Stimulated activated CD4-positive, alpha-beta T cell treated with anti-CD3 and anti-CD28 coated beads, Interleukin-1b, Interleukin-23, amount 100 ng/mL, for 24 hours (primary cell): ENCODE results near the gene SYDE1.
"Not testable (repeated sequence)": the region's sequence is repeated elsewhere in the genome, so short reads cannot be mapped to it uniquely, and the experiment has no call there.

Experiments used
- DNase-seq, 4 experiments: peaks; one replicate each; pipeline ENCODE4 v3.0.0-alpha.2; 2020; ENCODE audit warnings: low read depth in 4 of 4, low spot score in 1 of 4

Gene SYDE1, protein sequence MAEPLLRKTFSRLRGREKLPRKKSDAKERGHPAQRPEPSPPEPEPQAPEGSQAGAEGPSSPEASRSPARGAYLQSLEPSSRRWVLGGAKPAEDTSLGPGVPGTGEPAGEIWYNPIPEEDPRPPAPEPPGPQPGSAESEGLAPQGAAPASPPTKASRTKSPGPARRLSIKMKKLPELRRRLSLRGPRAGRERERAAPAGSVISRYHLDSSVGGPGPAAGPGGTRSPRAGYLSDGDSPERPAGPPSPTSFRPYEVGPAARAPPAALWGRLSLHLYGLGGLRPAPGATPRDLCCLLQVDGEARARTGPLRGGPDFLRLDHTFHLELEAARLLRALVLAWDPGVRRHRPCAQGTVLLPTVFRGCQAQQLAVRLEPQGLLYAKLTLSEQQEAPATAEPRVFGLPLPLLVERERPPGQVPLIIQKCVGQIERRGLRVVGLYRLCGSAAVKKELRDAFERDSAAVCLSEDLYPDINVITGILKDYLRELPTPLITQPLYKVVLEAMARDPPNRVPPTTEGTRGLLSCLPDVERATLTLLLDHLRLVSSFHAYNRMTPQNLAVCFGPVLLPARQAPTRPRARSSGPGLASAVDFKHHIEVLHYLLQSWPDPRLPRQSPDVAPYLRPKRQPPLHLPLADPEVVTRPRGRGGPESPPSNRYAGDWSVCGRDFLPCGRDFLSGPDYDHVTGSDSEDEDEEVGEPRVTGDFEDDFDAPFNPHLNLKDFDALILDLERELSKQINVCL

DNA sequence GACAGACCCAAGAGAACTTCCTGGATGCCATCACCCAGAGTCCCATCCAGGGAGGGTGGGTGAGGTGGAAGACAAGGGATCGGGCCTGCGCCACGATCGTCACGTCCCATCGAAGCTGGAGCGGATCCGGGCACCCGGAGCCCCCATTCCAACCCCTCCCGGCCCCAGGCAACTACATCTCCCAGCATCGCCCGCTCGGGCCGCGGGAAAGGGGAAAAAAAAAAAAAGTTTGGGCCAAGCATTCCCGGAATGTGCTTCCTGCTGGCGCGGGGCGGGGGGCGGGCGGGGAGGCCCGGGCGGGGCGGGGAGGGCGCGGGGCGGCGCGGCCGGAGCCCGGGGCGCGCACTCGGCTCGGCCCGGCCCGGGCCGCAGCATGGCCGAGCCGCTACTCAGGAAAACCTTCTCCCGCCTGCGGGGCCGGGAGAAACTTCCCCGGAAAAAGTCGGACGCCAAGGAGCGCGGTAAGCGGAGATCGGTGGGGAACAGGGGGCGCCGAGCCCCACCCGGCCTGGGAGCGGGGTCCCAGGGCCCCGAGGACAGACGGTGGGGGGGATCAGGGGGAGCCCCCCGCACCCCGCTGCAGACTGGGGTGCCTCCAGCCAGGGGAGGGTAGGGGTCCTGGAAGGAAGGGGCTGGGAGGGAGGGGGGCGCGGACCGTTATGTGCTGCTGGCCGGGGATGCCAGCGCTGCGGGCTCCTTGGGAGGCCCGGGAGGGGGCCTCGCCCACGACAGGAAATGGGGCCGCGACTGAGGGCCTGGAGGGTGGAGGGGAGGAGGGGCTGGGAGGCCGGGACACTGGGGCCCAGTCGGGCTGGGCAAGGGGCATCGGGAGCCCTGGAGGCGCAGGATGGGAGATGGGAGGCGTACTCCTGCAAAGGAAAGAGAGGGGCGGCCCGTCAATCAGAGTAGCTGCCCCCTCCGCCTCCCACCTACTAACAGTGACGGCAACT lies at the start of gene SYDE1:
SYDE1 (plus strand) TSS at position 341 of the 950 bp plus-strand sequence; CDS start at position 374, 33 bp downstream.
- peak in 2 of 4 experiments; percentile 18 to 21 for DNase-seq

- DNase-seq: no peak
Observed at GRCh38 chr19:15062036-15062435, 45.2 kb upstream of the SYDE1 start.

DNA sequence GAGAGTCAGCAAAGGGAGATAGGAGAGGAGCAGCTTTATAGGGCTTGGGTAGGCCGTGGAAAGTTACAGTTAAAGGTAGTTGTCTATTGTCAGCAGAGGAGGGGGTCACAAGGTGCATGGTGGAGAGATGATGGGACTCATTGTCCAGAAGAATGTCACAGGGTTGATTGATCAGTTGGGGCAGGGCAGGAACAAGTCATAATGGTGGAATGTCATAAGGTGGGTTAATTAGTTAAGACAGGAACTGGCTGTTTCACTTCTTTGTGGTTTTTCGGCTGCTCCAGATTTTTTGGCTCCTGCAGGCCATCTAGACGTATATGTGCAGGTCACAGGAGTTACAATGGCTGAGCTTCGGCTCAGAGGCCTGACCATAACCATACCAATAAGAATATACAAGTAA lies 36.8 kb upstream of the SYDE1 start:
- not testable (repeated sequence) for DNase-seq

- no peak for DNase-seq
Observed at GRCh38 chr19:15072930-15073647, 34.1 kb upstream of the SYDE1 start.

- DNase-seq: no peak
Observed at GRCh38 chr19:15074371-15074770, 32.8 kb upstream of the SYDE1 start.

DNA sequence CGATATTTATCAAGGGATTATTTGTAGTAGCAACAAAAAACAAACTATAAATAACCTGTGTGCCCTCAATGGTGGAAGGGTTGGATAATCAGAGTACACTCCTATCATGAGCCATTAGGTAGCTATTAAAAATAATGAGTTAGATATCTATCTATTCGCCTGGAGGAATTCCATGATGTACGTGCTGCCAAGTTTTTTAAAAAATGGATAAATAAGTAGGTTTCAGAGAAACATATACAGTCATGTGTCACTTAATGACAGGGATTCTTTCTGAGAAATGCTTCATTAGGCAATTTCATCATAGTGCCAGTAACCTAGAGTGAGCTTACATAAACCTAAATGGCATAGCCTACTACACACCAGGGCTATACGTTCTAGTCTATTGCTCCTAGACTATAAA lies 31.4 kb upstream of the SYDE1 start:
- no peak for DNase-seq

DNA sequence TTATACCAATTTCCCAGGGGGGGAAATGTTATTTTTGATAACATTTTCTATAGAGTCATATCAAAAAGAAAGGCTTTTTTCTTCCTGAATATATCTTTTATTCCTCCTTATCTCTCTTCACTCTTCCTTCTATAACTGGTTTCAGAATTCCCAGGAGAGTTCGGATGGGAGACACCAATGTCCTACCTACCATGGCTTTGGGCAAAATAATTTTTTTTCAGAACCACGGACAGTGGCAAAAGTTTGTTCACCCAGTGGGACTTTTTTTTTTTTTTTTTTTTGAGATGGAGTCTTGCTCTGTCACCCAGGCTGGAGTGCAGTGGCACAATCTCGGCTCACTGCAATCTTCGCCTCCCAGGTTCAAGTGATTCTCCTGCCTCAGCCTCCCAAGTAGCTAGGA lies 27.2 kb upstream of the SYDE1 start:
- DNase-seq: not testable (repeated sequence)

DNA sequence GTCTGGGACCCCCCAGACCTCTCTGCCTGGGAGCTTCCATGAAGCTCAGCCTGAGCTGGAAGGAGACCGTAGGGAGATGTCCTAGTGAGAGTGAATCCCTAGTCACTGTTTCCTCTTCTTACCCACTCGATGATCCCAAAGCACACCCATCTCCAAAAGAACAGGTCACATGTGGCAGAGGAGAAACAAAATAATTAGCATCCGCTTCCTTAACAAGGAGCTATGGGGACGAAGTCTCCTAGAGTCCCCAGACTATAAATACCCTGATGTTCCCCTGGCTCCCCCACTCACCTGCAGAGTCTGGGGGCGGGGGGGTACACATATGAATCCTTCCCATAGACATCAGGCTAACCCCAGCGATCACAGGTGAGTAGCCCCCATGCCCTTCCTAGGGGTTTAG lies 25.3 kb upstream of the SYDE1 start, which contains the start of gene OR1I1:
OR1I1 (plus strand) TSS at position 301 of the 400 bp plus-strand sequence. CDS start 4,855 bp downstream, outside the sequence.
- no peak for DNase-seq

DNA sequence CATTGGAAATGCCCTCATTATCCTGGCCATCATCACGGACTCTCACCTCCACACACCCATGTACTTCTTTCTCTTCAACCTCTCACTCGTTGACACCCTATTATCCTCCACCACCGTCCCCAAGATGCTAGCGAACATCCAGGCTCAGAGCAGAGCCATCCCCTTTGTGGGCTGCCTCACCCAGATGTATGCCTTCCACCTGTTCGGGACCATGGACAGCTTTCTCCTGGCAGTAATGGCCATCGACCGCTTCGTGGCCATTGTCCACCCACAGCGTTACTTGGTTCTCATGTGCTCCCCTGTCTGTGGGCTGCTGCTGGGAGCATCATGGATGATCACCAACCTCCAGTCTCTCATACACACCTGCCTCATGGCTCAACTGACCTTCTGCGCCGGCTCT lies 20.0 kb upstream of the SYDE1 start:
- DNase-seq: no peak

DNA sequence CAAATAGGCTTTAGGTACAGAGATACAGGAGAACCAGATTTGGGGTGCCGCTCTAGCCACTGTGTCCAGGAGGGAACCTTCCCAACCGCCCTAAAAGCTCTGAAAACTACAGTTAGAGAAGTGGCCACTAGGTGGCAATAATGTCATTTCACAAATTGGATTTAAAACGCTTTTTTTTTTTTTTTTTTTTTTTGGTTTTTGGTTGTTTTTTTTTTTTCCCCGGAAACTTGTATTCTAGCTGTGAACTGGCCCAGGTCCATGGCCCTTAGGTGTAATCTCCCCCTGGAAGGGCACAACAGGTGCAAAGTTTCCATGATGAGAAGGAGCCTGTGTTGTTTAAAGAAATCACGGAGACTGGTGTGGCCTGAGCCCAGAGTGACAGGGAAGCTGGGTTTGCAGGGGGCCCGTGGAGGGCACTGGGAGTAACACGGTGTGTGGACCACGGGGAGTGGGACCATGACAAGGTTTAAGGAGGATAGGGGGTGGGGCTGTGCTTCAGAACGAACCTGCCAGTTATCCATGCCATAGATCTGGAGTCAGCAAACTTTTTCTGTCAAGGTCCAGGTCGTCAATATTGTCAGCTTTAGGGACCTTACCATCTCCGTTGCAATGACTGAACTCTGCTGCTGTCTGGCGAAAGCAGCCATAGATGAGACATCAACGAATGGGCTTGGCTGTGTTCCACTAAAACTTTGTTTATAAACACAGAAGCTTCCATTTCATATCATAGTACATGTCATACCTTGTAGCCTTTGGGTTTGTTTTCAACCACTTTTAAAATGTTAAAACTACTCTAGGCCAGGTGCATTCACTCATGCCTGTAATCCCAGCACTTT lies 15.1 kb upstream of the SYDE1 start:
- DNase-seq: peak in 2 of 4 experiments; percentile 25 to 36

- DNase-seq: no peak
Observed at GRCh38 chr19:15093001-15093400, 14.2 kb upstream of the SYDE1 start.

- no peak for DNase-seq
Observed at GRCh38 chr19:15096223-15096622, 11.0 kb upstream of the SYDE1 start.

DNA sequence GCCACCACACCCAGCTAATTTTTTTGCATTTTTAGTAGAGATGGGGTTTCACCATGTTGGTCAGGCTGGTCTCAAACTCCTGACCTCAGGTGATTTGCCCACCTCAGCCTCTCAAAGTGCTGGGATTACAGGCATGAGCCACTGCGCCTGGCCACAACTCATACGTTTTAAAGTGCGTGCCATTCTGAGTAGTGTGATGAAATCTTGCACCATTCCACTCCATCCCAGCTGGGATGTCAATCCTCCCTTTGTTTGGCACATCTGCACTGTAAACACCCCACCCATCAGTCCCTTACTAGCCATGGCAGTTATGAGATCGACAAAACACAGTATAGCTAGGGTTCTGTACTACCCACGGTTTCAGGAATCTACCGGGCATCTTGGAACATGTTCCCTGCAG lies 9.2 kb upstream of the SYDE1 start:
- DNase-seq: not testable (repeated sequence)

DNA sequence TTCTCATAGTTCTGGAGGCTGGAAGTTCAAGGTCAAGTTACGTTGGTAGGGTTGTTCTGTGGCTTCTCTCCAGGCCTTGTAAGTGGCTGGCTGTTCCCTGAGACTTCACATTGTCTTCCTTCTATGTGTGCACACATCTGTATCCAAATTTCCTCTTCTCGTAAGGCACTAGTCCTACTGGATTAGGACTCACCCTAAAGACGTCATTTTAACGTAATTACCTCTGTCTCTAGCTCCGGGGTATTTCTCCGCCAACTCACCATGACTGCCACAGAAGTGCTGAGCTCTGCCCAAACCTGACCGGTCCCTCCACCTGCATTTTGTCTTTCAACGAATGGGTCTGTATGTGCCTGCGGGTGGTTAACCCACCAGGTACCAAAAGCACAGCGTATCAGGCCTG lies 8.7 kb upstream of the SYDE1 start:
- DNase-seq: no peak

- no peak for DNase-seq
Observed at GRCh38 chr19:15099017-15099582, 8.1 kb upstream of the SYDE1 start.

DNA sequence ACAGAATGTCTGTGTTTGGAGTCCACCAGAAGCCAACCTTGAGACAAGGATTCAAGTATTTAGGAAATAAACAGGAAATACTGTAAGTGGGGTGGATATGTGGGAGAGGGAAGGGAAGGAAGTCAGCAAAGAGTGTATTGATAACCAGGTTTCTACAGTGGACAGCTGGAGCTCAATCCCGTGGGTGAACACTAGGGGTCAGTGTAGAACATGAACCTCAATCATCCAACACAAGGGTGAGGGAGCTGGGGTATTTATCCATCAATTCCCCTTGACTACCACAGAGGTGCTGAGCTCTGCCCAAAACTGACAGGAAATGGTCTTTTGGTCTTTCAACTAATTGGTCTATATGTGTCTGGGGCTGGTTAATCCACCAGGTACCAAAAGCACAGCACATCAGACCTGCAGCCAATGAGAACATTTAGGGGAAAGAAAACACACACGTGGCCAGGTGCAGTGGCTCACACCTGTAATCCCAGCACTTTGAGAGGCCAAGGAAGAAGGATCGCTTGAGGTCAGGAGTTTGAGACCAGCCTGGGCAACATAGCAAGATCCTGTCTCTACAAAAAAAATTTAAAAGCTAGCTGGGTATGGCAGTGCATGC lies 5.6 kb upstream of the SYDE1 start:
- DNase-seq: peak in 3 of 4 experiments; percentile 26 to 49 (median 34)

GRCh38 chr19:15104003-15104402 lies 3.2 kb upstream of the SYDE1 start:
- DNase-seq: no peak

DNA sequence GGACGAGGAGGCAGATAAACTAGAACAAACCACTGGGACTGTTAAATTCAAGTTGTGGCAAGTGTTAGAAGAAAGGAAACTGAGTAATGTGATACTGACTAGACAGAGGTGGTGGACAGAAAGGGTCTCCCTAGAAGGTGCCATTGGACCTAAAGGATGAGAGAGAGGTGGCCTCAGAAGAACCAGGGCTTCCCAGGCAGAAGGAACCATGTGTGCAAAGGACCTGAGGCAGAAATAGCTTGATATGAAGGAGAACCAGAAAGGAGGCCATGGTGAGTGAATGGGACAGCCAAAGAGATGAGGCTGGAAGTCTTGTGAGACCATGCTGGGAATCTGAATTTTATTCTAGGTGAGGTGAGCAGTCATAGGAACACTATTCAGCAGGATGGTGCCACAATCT lies 2.8 kb upstream of the SYDE1 start:
- no peak for DNase-seq

DNA sequence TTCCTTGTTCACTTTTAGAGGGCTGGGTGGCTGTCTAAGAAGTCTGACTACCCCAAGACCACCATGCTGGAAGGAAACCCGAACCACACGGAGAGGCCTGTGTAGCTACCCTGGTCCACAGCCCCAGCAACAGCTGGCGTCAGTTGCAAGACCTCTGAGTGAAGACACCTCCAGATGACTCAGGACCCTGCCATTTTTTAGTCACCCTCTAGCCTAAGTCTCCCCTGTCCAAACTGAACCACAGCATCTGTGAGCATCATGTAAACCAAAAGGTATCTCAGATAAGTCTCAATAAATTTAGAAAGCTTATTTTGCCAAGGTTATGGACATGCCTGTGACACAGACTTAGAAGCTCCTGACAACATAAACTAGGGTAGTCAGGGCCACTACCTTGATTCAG lies 2.2 kb upstream of the SYDE1 start:
- DNase-seq: no peak
